ENCODE results near the gene ELFN2. TPM values are rescaled to one million over a fixed set of nuclear protein-coding genes. Genes with fewer than 3 reads are reported as not detected.

ELFN2 gene
- polyA plus RNA-seq, 3 donors: 0.01 TPM; not detected in 2

DNA sequence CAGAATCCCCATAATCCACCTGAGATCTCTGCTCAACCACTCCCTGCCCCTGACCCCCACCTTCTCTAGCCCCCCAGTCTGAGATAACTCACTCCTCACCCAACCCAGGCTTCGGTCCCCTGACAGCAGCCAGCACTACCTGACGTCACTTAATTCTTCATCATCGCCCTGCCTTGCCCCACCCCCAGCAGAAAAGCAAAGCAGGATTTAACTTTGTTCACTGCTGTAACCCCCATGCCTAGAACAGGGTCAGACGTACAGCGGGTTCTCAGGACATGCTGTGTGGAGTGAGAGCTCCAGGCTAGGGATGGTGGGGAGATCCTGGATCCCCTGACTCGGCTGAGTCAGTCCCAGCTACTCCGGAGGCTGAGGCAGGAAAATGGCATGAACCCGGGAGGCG is 45.8 kb downstream of the ELFN2 start:
- Mint-ChIP-seq H3K27me3 (ENCODE audit: low read depth in 3 of 3) (peaks cover 4 to 38% (median 12%) of the 10 kb centered on the region in 3 donors), H3K4me1 (no peaks in the 10 kb centered on the region), H3K4me3 (no peak overlapping the region), H3K27ac (no peak overlapping the region), H3K36me3 (no peaks in the 10 kb centered on the region), H3K9me3 (peaks cover 0 to 2% (median 0%) of the 10 kb centered on the region in 7 donors)
- Histone ChIP-seq H3K79me2 (ENCODE audit: insufficient read depth, low read length) (no peaks in the 10 kb centered on the region), H3K36me3 (replicated peaks in 1 of 2; ENCODE audit: control insufficient read depth in 1 of 2, insufficient read depth in 2 of 2, low read length in 2 of 2) (no peaks in the 10 kb centered on the region), H4K20me1 (ENCODE audit: insufficient read depth, low read length) (no peaks in the 10 kb centered on the region), H2AFZ (ENCODE audit: insufficient read depth, low read depth, low read length, poor library complexity, severe bottlenecking) (no peak overlapping the region), H3K27ac (ENCODE audit: low read depth in 1 of 2, low read length in 2 of 2) (no peak overlapping the region), H3K27me3 (ENCODE audit: control insufficient read depth in 2 of 2, insufficient read depth in 2 of 2, low read length in 2 of 2) (peaks cover 0 to 14% of the 10 kb centered on the region in 2 donors), H3K4me1 (ENCODE audit: control insufficient read depth in 1 of 2, insufficient read depth in 2 of 2, low read length in 2 of 2) (no peaks in the 10 kb centered on the region), H3K4me3 (replicated peaks in 1 of 3; ENCODE audit: low read depth in 2 of 3, low read length in 3 of 3) (no peak overlapping the region), H3K9ac (ENCODE audit: insufficient read depth, low read length, poor library complexity, severe bottlenecking) (no peak overlapping the region), H3K4me2 (replicated peaks; ENCODE audit: extremely low read depth, low read length, poor library complexity, severe bottlenecking) (no peak overlapping the region), H3K9me3 (replicated peaks in 1 of 2; ENCODE audit: control insufficient read depth in 1 of 2, insufficient read depth in 1 of 2, low read length in 2 of 2) (no peaks in the 10 kb centered on the region)
- no peak for DNase-seq
- intact Hi-C loops (cut with micrococcal nuclease): loop anchor here in 1 of 2 donors (10.0 kb wide), 1 partner anchor 47 kb away; no protein-coding TSS in a partner anchor
- no peak for TF ChIP-seq CTCF (IDR thresholded peaks at IDR 0.05)
- 100% methylated on average over 1 of the region's 9 CpGs for WGBS (ENCODE audit: insufficient coverage)

GRCh38 chr22:37379722-37380121 is 47.6 kb downstream of the ELFN2 start:
- Histone ChIP-seq H3K4me2 (replicated peaks; ENCODE audit: extremely low read depth, low read length, poor library complexity, severe bottlenecking) (no peak overlapping the region), H3K4me3 (replicated peaks in 1 of 3; ENCODE audit: low read depth in 2 of 3, low read length in 3 of 3) (no peak overlapping the region), H3K9ac (ENCODE audit: insufficient read depth, low read length, poor library complexity, severe bottlenecking) (no peak overlapping the region), H3K27me3 (ENCODE audit: control insufficient read depth in 2 of 2, insufficient read depth in 2 of 2, low read length in 2 of 2) (peaks cover 0 to 17% of the 10 kb centered on the region in 2 donors), H4K20me1 (ENCODE audit: insufficient read depth, low read length) (no peaks in the 10 kb centered on the region), H3K79me2 (ENCODE audit: insufficient read depth, low read length) (no peaks in the 10 kb centered on the region), H3K36me3 (replicated peaks in 1 of 2; ENCODE audit: control insufficient read depth in 1 of 2, insufficient read depth in 2 of 2, low read length in 2 of 2) (no peaks in the 10 kb centered on the region), H3K4me1 (ENCODE audit: control insufficient read depth in 1 of 2, insufficient read depth in 2 of 2, low read length in 2 of 2) (no peaks in the 10 kb centered on the region), H3K9me3 (replicated peaks in 1 of 2; ENCODE audit: control insufficient read depth in 1 of 2, insufficient read depth in 1 of 2, low read length in 2 of 2) (no peaks in the 10 kb centered on the region), H2AFZ (ENCODE audit: insufficient read depth, low read depth, low read length, poor library complexity, severe bottlenecking) (no peak overlapping the region), H3K27ac (ENCODE audit: low read depth in 1 of 2, low read length in 2 of 2) (no peak overlapping the region)
- intact Hi-C loops (cut with micrococcal nuclease): loop anchor here in 1 of 2 donors (10.0 kb wide), 1 partner anchor 45 kb away; no protein-coding TSS in a partner anchor
- DNase-seq: no peak
- Mint-ChIP-seq H3K9me3 (peaks cover 0 to 2% (median 0%) of the 10 kb centered on the region in 7 donors), H3K27me3 (ENCODE audit: low read depth in 3 of 3) (peaks cover 7 to 45% (median 21%) of the 10 kb centered on the region in 3 donors), H3K4me1 (no peaks in the 10 kb centered on the region), H3K27ac (no peak overlapping the region), H3K36me3 (no peaks in the 10 kb centered on the region), H3K4me3 (no peak overlapping the region)
- no peak for TF ChIP-seq CTCF (IDR thresholded peaks at IDR 0.05)
- WGBS (ENCODE audit: insufficient coverage): 77% methylated on average over 5 of the region's 10 CpGs
